SK-N-SH (cell line): ENCODE results near the gene EML1. TPM values are rescaled to one million over a fixed set of nuclear protein-coding genes. Genes with fewer than 3 reads are reported as not detected.
A peak's percentile ranks its signal among the peaks of the same experiment; 100 is the strongest.

Experiments
- CTCF ChIA-PET: fragments of 300-600, 350-600 bp; formaldehyde crosslinking; extraction: SDS; loops from one replicate; lab custom pipeline; 2021; lab: Yijun Ruan, JAX
- POLR2A ChIA-PET: fragments of 350-600 bp; sonication (Branson Sonifier 250); formaldehyde crosslinking; extraction: SDS; loops from one replicate; lab custom pipeline; 2020; ENCODE audit warnings: antibody characterized with exemption, inconsistent platforms; lab: Yijun Ruan, JAX
- DNase-seq: peaks from one replicate; pipeline ENCODE4 v3.0.0; 2012
- H2AFZ ChIP-seq: fragments of 200-600 bp; sonication (generic); 2 replicates; pipeline ENCODE4 v1.8.1; 2016; ENCODE audit warnings: antibody characterized with exemption, mild to moderate bottlenecking, low read depth
- H3F3A ChIP-seq: fragments of 200-600 bp; sonication (generic); replicated peaks from 2 replicates; pipeline ENCODE3; 2016; ENCODE audit warnings: antibody characterized with exemption, mild to moderate bottlenecking; ENCODE audit not compliant: insufficient read depth
- H3K27ac ChIP-seq, 2 experiments: fragments of 200-500 bp in 1 of 2; fragments of 200-600 bp in 1 of 2; sonication (Bioruptor generic) in 1 of 2; sonication (generic), shearing (Covaris generic) in 1 of 2; 2 replicates each; pipeline versions ENCODE4 v1.5.1 to v1.6.1; 2014 to 2016; ENCODE audit warnings: low read depth in 2 of 2, inconsistent platforms in 1 of 2, low read length in 1 of 2, mild to moderate bottlenecking in 1 of 2, mixed read lengths in 1 of 2
- H3K27me3 ChIP-seq: fragments of 200-600 bp; sonication (generic), shearing (Covaris generic); 2 replicates; pipeline ENCODE4 v1.6.1; 2016; ENCODE audit warnings: mixed run types; ENCODE audit not compliant: insufficient read depth
- H3K36me3 ChIP-seq, 2 experiments: fragments of 200-500 bp in 1 of 2; fragments of 200-600 bp in 1 of 2; sonication (Bioruptor generic) in 1 of 2; sonication (generic) in 1 of 2; replicated peaks in 1 of 2; 2 replicates each; pipeline versions ENCODE3 to v1.5.1; 2014 to 2016; ENCODE audit warnings: low read length in 1 of 2, mild to moderate bottlenecking in 1 of 2; ENCODE audit not compliant: insufficient read depth in 2 of 2, control insufficient read depth in 1 of 2
- H3K4me1 ChIP-seq, 2 experiments: fragments of 200-500 bp in 1 of 2; fragments of 200-600 bp in 1 of 2; sonication (Bioruptor generic) in 1 of 2; sonication (generic), shearing (Covaris generic) in 1 of 2; 2 replicates each; pipeline versions ENCODE4 v1.5.1 to v1.6.1; 2014 to 2016; ENCODE audit warnings: low read depth in 1 of 2, low read length in 1 of 2, mixed run types in 1 of 2; ENCODE audit not compliant: insufficient read depth in 2 of 2, control insufficient read depth in 1 of 2
- H3K4me2 ChIP-seq: fragments of 200-600 bp; sonication (generic), shearing (Covaris generic); 2 replicates; pipeline ENCODE4 v1.6.1; 2017; ENCODE audit warnings: mixed run types
- H3K4me3 ChIP-seq, 2 experiments: fragments of 200-500 bp in 1 of 2; fragments of 200-600 bp in 1 of 2; sonication (Bioruptor generic) in 1 of 2; sonication (generic), shearing (Covaris generic) in 1 of 2; 2 replicates each; pipeline versions ENCODE4 v1.5.1 to v1.8.1; 2014 to 2016; ENCODE audit warnings: low read depth in 2 of 2, inconsistent platforms in 1 of 2, low read length in 1 of 2, mild to moderate bottlenecking in 1 of 2, mixed read lengths in 1 of 2, moderate library complexity in 1 of 2
- H3K79me2 ChIP-seq: fragments of 200-600 bp; sonication (generic); 2 replicates; pipeline ENCODE4 v1.8.1; 2017; ENCODE audit warnings: mild to moderate bottlenecking; ENCODE audit not compliant: insufficient read depth
- H3K9ac ChIP-seq: fragments of 200-600 bp; sonication (generic); 2 replicates; pipeline ENCODE4 v1.6.1; 2017; ENCODE audit warnings: mixed run types
- H3K9me2 ChIP-seq: fragments of 200-600 bp; sonication (generic); 2 replicates; pipeline ENCODE4 v1.6.1; 2017; ENCODE audit warnings: mixed run types
- H3K9me3 ChIP-seq: fragments of 200-600 bp; sonication (generic); 2 replicates; pipeline ENCODE4 v1.6.1; 2017; ENCODE audit warnings: mixed run types, mild to moderate bottlenecking, moderate library complexity
- H4K20me1 ChIP-seq: fragments of 200-600 bp; sonication (generic); 2 replicates; pipeline ENCODE4 v1.6.1; 2017; ENCODE audit warnings: mild to moderate bottlenecking, mixed run types; ENCODE audit not compliant: insufficient read depth
- FOSL2 ChIP-seq: IDR thresholded peaks from 2 replicates; pipeline ENCODE4 v1.4.0; 2012; ENCODE audit warnings: low read depth, mild to moderate bottlenecking, moderate library complexity, borderline replicate concordance
- GATA2 ChIP-seq: sonication (generic); formaldehyde crosslinking; IDR thresholded peaks from 2 replicates; pipeline ENCODE4 v1.5.0; 2020; ENCODE audit warnings: mild to moderate bottlenecking, missing genetic modification reagents
- MEF2A ChIP-seq: IDR thresholded peaks from 2 replicates; pipeline ENCODE4 v1.4.0; 2012; ENCODE audit warnings: low read depth, borderline replicate concordance
- RAD21 ChIP-seq: IDR thresholded peaks from 2 replicates; pipeline ENCODE4 v1.6.1; 2012; ENCODE audit warnings: mild to moderate bottlenecking, low read length
- RCOR1 ChIP-seq: fragments of 150-350 bp; IDR thresholded peaks from 2 replicates; pipeline ENCODE4 v1.6.1; 2017; ENCODE audit warnings: antibody characterized with exemption, low read length
- RFX5 ChIP-seq: IDR thresholded peaks from 2 replicates; pipeline ENCODE4 v1.6.1; 2012; ENCODE audit warnings: mild to moderate bottlenecking, improper control_type of control experiment, low read length
- RXRA ChIP-seq: IDR thresholded peaks from 2 replicates; pipeline ENCODE4 v1.4.0; 2012; ENCODE audit warnings: low read depth, mild to moderate bottlenecking, borderline replicate concordance
- SIN3A ChIP-seq: IDR thresholded peaks from 2 replicates; pipeline ENCODE4 v1.6.1; 2012; ENCODE audit warnings: low read depth, mild to moderate bottlenecking, low read length, moderate library complexity, borderline replicate concordance
- TAF1 ChIP-seq: IDR thresholded peaks from 2 replicates; pipeline ENCODE4 v1.6.1; 2012; ENCODE audit warnings: low read depth, mild to moderate bottlenecking, low read length, moderate library complexity, borderline replicate concordance
- TCF12 ChIP-seq: IDR thresholded peaks from 2 replicates; pipeline ENCODE4 v1.4.0; 2012
- WGBS: methylation state at CpG from one replicate; pipeline ENCODE4 v1.1.6; 2017; ENCODE audit warnings: low lambda C conversion rate; 5-methylcytosine and 5-hydroxymethylcytosine counted together
- polyA plus RNA-seq, 3 experiments: library from polyadenylated mRNA; depleted of rRNA; stranded (reverse); fragments of >200 nt; gene quantifications; 2 replicates each; pipeline ENCODE4 v1.2.3, GENCODE V29; 2012
- TF ChIP-seq, protein P1 (sequence below): fragments of 150-350 bp; IDR thresholded peaks from 2 replicates; pipeline ENCODE4 v1.6.1; 2017; ENCODE audit warnings: antibody characterized with exemption, low read length, low read depth, borderline replicate concordance
- TF ChIP-seq, protein P2 (sequence below): fragments of 200-600 bp; sonication (generic); IDR thresholded peaks from 2 replicates; pipeline ENCODE4 v1.6.1; 2017; ENCODE audit warnings: antibody characterized with exemption, mild to moderate bottlenecking, moderate library complexity
- TF ChIP-seq, protein P3 (sequence below): IDR thresholded peaks from 2 replicates; pipeline ENCODE4 v1.6.1; 2012; ENCODE audit warnings: mild to moderate bottlenecking, low read depth, low read length, moderate library complexity

The EML1 gene
- polyA plus RNA-seq, 1 of the 3 experiments (the other 2 are of a cell fraction): 6.3 TPM

DNA sequence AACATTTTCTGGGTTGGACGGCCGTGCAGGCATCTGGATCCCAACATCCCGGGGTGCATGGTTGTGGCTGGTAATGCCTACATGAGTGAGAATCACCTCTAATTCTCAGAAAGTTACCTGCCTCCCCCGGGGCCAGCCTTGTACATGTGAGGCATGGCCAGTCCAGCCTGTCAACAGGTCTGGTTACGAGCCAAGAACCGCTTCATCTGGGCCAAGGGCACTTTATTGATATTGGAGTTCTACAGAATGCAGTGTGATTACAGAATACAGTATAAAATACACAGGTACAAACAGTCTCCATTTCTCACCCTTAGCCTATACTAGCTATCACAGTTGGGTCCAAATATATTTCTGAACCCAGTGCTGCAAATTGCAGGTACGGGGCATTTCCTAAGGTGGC is 187.1 kb downstream of the EML1 start:
- H3K79me2 ChIP-seq: peaks cover 75% of the 10 kb centered on the region
- 80% methylated on average over 7 of the region's 7 CpGs for WGBS

DNA sequence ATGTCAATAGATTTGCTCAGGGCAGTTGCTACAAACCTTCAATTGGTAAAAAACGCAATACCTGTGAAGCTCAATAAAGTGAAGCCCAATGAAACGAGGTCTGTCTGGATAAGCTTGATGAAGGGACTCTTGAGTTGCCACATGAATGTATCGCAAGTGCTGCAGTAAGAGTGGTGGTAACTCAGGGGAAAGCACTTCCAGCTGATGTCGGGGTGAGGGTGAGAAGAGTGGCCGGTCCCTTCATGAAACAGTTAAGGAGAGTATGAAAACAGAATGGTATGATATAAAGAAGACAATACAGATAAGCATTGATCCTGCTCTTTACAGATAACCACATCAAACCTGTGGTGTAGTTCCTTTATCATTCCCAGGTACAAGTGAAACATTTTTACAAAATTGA is 188.6 kb downstream of the EML1 start:
- H3K9me2 ChIP-seq: no peaks in the 10 kb centered on the region
- POLR2A ChIA-PET: no interaction called here
- peaks cover 69% of the 10 kb centered on the region for H3K79me2 ChIP-seq
- H3K36me3 ChIP-seq: peaks cover 0 to 3% of the 10 kb centered on the region in 2 experiments
- H3F3A ChIP-seq: peaks cover 8% of the 10 kb centered on the region
- peaks cover 6 to 7% of the 10 kb centered on the region in 2 experiments; a peak in 1 of 4 replicates for H3K4me1 ChIP-seq
- WGBS: 94% methylated on average over 5 of the region's 5 CpGs
- H3K27me3 ChIP-seq: no peaks in the 10 kb centered on the region
- TF ChIP-seq SIN3A: no peak
- no peak for TF ChIP-seq RXRA
- H3K4me3 ChIP-seq: no peak overlapping the region; a peak in 1 of 4 replicates
- H3K9me3 ChIP-seq: no peaks in the 10 kb centered on the region
- CTCF ChIA-PET: interaction anchor here (0.6 to 6.0 kb wide), 29 partner anchors 11 to 302 kb away, joined by 3 to 68 read pairs (median 4); partner anchors contain the start of gene DEGS2
- H3K27ac ChIP-seq: no peak overlapping the region
- H3K4me2 ChIP-seq: no peak overlapping the region
- 0 out of 2 replicates have a peak, but pooled peaks cover 13% of the 10 kb centered on the region for H4K20me1 ChIP-seq
- no peak overlapping the region for H2AFZ ChIP-seq
- H3K9ac ChIP-seq: no peak overlapping the region
- no peak for DNase-seq

More for the DNA sequence above, 187.1 kb downstream of the EML1 start:
- Histone ChIP-seq H2AFZ (no peak overlapping the region), H4K20me1 (0 out of 2 replicates have a peak, but pooled peaks cover 13% of the 10 kb centered on the region), H3K4me3 (no peak overlapping the region), H3K27ac (no peak overlapping the region), H3K9me2 (no peaks in the 10 kb centered on the region), H3K27me3 (no peaks in the 10 kb centered on the region), H3K9ac (no peak overlapping the region), H3F3A (peaks cover 8% of the 10 kb centered on the region), H3K4me2 (no peak overlapping the region), H3K4me1 (peaks cover 6 to 7% of the 10 kb centered on the region in 2 experiments; a peak in 1 of 4 replicates), H3K36me3 (no peaks in the 10 kb centered on the region), H3K9me3 (no peaks in the 10 kb centered on the region)
- TF ChIP-seq GATA2 (CRISPR knock-in tag) (peak; percentile 24; the same call in 1 of the 2 replicates), FOSL2 (no peak)
- DNase-seq: no peak
- CTCF ChIA-PET: interaction anchor here (0.7 to 4.5 kb wide), 8 partner anchors 9 to 305 kb away, joined by 3 to 68 read pairs (median 4); no protein-coding TSS in a partner anchor
- POLR2A ChIA-PET: no interaction called here

DNA sequence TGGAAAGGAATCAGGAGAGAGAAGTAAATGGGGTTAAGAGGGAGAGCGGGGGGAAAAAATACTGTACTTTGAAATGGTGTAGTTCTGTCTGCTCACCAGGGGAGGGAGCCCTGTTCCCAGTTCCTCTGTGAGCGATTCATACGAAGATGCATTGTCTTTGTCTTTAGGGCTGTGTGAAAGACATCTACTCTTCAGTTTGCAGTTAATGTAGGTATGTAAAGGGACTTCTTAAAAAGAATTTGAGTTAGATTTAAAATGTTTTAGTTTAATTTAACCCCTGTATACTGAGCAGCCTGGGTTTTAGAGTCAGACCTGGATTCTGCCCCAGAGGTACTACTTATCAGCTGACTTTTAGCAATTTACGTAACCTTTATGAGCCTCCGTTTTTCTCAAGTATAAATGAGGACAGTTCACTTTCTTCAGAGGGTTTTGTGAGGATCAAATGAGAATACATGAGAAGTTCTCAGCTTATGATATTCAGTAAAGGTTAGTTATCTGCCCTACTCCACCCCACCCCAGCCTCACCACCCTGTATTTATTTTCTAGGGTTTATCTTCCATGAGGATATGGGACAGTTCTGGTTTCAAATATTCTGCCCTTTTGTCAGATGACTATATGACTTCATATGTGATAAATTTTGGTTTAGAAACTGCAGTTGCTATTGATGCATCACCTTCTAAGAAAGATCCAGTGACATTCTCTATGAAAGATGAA is 189.5 kb downstream of the EML1 start:
- Histone ChIP-seq H3K9me2 (no peaks in the 10 kb centered on the region), H3K36me3 (peaks cover 0 to 4% of the 10 kb centered on the region in 2 experiments), H3K27me3 (no peaks in the 10 kb centered on the region), H3K9ac (no peak overlapping the region), H3K9me3 (no peaks in the 10 kb centered on the region), H4K20me1 (0 out of 2 replicates have a peak, but pooled peaks cover 13% of the 10 kb centered on the region), H2AFZ (no peak overlapping the region), H3K4me1 (peaks cover 6 to 7% of the 10 kb centered on the region in 2 experiments; a peak in 1 of 4 replicates), H3K27ac (no peak overlapping the region), H3K4me2 (no peak overlapping the region), H3F3A (peaks cover 8% of the 10 kb centered on the region), H3K79me2 (peaks cover 60% of the 10 kb centered on the region), H3K4me3 (no peak overlapping the region; a peak in 1 of 4 replicates)
- 42% methylated on average over 5 of the region's 5 CpGs for WGBS
- ChIA-PET CTCF (interaction anchor here (0.7 to 6.0 kb wide), 40 partner anchors 8 to 303 kb away, joined by 3 to 68 read pairs (median 4); no protein-coding TSS in a partner anchor), POLR2A (no interaction called here)
- DNase-seq: peak; percentile 81
- TF ChIP-seq GATA2 (CRISPR knock-in tag) (no peak), RCOR1 (no peak), TCF12 (no peak), MEF2A (no peak), TAF1 (no peak), RFX5 (no peak), RAD21 (peak; percentile 98)
- TF ChIP-seq, protein P1, sequence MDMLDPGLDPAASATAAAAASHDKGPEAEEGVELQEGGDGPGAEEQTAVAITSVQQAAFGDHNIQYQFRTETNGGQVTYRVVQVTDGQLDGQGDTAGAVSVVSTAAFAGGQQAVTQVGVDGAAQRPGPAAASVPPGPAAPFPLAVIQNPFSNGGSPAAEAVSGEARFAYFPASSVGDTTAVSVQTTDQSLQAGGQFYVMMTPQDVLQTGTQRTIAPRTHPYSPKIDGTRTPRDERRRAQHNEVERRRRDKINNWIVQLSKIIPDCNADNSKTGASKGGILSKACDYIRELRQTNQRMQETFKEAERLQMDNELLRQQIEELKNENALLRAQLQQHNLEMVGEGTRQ: no peak
- TF ChIP-seq, protein P2, sequence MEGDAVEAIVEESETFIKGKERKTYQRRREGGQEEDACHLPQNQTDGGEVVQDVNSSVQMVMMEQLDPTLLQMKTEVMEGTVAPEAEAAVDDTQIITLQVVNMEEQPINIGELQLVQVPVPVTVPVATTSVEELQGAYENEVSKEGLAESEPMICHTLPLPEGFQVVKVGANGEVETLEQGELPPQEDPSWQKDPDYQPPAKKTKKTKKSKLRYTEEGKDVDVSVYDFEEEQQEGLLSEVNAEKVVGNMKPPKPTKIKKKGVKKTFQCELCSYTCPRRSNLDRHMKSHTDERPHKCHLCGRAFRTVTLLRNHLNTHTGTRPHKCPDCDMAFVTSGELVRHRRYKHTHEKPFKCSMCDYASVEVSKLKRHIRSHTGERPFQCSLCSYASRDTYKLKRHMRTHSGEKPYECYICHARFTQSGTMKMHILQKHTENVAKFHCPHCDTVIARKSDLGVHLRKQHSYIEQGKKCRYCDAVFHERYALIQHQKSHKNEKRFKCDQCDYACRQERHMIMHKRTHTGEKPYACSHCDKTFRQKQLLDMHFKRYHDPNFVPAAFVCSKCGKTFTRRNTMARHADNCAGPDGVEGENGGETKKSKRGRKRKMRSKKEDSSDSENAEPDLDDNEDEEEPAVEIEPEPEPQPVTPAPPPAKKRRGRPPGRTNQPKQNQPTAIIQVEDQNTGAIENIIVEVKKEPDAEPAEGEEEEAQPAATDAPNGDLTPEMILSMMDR: peak; percentile 92
- TF ChIP-seq, protein P3, sequence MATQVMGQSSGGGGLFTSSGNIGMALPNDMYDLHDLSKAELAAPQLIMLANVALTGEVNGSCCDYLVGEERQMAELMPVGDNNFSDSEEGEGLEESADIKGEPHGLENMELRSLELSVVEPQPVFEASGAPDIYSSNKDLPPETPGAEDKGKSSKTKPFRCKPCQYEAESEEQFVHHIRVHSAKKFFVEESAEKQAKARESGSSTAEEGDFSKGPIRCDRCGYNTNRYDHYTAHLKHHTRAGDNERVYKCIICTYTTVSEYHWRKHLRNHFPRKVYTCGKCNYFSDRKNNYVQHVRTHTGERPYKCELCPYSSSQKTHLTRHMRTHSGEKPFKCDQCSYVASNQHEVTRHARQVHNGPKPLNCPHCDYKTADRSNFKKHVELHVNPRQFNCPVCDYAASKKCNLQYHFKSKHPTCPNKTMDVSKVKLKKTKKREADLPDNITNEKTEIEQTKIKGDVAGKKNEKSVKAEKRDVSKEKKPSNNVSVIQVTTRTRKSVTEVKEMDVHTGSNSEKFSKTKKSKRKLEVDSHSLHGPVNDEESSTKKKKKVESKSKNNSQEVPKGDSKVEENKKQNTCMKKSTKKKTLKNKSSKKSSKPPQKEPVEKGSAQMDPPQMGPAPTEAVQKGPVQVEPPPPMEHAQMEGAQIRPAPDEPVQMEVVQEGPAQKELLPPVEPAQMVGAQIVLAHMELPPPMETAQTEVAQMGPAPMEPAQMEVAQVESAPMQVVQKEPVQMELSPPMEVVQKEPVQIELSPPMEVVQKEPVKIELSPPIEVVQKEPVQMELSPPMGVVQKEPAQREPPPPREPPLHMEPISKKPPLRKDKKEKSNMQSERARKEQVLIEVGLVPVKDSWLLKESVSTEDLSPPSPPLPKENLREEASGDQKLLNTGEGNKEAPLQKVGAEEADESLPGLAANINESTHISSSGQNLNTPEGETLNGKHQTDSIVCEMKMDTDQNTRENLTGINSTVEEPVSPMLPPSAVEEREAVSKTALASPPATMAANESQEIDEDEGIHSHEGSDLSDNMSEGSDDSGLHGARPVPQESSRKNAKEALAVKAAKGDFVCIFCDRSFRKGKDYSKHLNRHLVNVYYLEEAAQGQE: no peak
